Mucosa of descending colon (tissue), 3 donors: ENCODE measurements around the gene OR4C11. TPM values are rescaled to one million over a fixed set of nuclear protein-coding genes. Genes with fewer than 3 reads are reported as not detected.

Experiments
- ATAC-seq: fragments of 200-7000 bp; cut with Tn5 transposase; one replicate; pipeline ENCODE4 v1.9.1; 2020; ENCODE audit warnings: mild to moderate bottlenecking, moderate library complexity
- DNase-seq, 3 donors: peaks; one replicate each; pipeline ENCODE4 v3.0.0-alpha.2; 2020
- H3K36me3 ChIP-seq: fragments of 200-600 bp; one replicate; pipeline ENCODE4 v1.8.0; 2021; ENCODE audit warnings: low read depth, mild to moderate bottlenecking
- H3K4me1 ChIP-seq: fragments of 200-600 bp; one replicate; pipeline ENCODE4 v1.8.0; 2021; ENCODE audit warnings: low read depth, mild to moderate bottlenecking
- H3K4me3 ChIP-seq: fragments of 200-600 bp; one replicate; pipeline ENCODE4 v1.8.0; 2021; ENCODE audit warnings: mild to moderate bottlenecking
- H3K9me3 ChIP-seq: fragments of 200-600 bp; one replicate; pipeline ENCODE4 v1.8.0; 2021; ENCODE audit warnings: mild to moderate bottlenecking
- intact Hi-C, 2 donors: fragments of 100-400 bp; cut with DNase I in 1 of 2; cut with micrococcal nuclease in 1 of 2; formaldehyde crosslinking; loops; one replicate each; pipeline versions ENCODE4 v1.11.0 to v1.11.1; 2022; cut with DNase I, micrococcal nuclease
- long read RNA-seq, 2 donors: library from polyadenylated mRNA; unstranded; transcript quantifications; one replicate each; pipeline ENCODE4 v2.0.0, GENCODE V29; 2019 to 2021
- total RNA-seq, 3 donors: library from RNA; stranded (reverse); fragmentation: NEBNext Ultra II Directional in 2 of 3; extraction: Animal tissue kit (Norgen Biotek cat#: 25700) in 2 of 3; gene quantifications; one replicate each; pipeline versions ENCODE4 v1.2.1 to v1.2.4, GENCODE V29; 2021 to 2023
- TF ChIP-seq, protein P1 (sequence below): fragments of 200-600 bp; IDR thresholded peaks from one replicate; pipeline ENCODE4 v1.8.0; 2022; ENCODE audit warnings: antibody characterized with exemption, mild to moderate bottlenecking
- donor health status: DM: no; HTN: no; CAD: no; lungs with moderate emphysema.
- donor health status: DM: no; HTN: no; CAD: no.
- donor health status: DM: no; HTN: yes; CAD: no.

OR4C11 gene, protein sequence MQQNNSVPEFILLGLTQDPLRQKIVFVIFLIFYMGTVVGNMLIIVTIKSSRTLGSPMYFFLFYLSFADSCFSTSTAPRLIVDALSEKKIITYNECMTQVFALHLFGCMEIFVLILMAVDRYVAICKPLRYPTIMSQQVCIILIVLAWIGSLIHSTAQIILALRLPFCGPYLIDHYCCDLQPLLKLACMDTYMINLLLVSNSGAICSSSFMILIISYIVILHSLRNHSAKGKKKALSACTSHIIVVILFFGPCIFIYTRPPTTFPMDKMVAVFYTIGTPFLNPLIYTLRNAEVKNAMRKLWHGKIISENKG
- total RNA-seq: not detected
- long read RNA-seq, donor 1: 0 reads
- long read RNA-seq, donor 2: 0 reads

DNA sequence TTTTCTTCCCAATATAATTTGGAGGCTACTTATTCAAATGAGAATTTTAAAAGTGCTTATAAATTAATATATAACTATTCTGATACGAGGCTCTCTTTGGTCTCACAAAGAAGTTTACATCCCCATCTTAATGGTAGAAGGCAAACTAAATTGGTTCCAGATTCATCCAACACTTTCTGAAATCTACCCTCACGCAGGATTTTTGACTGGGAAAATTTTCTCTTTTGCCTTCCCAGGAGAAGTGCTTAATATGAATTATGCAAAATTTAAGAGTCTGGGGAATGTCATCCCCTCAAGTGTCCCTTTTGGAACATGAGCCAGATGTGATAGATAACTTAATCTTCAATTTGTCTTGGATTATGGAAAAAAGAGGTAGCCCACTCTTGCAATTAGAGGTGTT is at the start of gene OR4C11:
Gene OR4C11, minus strand, starts transcription at position 101 of the 400 bp plus-strand sequence. CDS start 3,272 bp downstream, outside the sequence.
- H3K9me3 ChIP-seq: peaks cover 45% of the 10 kb centered on the region
- no peaks in the 10 kb centered on the region for H3K4me1 ChIP-seq
- no peaks in the 10 kb centered on the region for H3K36me3 ChIP-seq
- DNase-seq: no peak
- no peak within 1 kb of the TSS for H3K4me3 ChIP-seq
- TF ChIP-seq, protein P1, sequence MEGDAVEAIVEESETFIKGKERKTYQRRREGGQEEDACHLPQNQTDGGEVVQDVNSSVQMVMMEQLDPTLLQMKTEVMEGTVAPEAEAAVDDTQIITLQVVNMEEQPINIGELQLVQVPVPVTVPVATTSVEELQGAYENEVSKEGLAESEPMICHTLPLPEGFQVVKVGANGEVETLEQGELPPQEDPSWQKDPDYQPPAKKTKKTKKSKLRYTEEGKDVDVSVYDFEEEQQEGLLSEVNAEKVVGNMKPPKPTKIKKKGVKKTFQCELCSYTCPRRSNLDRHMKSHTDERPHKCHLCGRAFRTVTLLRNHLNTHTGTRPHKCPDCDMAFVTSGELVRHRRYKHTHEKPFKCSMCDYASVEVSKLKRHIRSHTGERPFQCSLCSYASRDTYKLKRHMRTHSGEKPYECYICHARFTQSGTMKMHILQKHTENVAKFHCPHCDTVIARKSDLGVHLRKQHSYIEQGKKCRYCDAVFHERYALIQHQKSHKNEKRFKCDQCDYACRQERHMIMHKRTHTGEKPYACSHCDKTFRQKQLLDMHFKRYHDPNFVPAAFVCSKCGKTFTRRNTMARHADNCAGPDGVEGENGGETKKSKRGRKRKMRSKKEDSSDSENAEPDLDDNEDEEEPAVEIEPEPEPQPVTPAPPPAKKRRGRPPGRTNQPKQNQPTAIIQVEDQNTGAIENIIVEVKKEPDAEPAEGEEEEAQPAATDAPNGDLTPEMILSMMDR: no peak
- ATAC-seq: no peak
- intact Hi-C loops: no loop called here

DNA sequence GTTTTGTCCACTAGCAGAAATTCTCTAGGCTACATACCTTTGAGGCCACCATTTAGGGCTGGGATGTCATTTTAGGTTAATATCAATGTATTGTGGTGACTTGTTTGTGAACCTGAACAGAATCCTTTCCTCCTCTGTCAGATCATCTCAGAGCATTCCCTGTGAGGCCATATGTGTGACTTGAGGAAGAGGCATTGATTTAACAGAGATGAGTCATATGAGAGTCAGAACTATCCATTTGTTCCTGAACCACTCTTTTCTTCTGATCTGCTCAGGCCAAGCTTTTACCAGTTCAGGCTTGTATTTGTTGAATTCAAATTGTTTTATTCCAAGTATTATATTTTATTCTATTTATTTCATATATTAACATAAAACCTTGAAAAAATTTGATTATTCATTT is 47.7 kb upstream of the OR4C11 start:
- Histone ChIP-seq H3K36me3 (no peaks in the 10 kb centered on the region), H3K9me3 (peaks cover 29% of the 10 kb centered on the region), H3K4me1 (no peaks in the 10 kb centered on the region), H3K4me3 (no peak overlapping the region)
- ATAC-seq (no peak), DNase-seq (no peak)
- intact Hi-C loops: no loop called here
- TF ChIP-seq, protein P1: no peak

DNA sequence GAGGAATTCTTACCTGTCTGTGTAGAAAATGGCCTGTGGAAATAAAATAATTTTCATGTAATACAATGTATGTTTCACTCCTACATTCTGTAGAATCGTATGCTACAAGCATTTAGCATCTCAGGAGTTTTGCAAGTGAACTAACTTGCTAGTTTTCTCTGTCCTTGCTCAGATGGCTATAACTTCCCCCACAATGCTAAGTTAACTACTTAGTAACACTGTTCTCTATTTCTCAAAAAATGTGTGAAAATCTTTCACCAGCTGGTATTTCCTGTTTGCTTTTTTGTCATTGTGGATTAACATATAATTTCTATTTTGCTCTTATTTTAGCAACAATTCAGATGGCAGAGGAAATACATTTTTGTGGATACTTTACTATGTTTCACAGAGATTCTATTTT is 45.1 kb upstream of the OR4C11 start:
- intact Hi-C loops: no loop called here
- TF ChIP-seq, protein P1: no peak
- no peaks in the 10 kb centered on the region for H3K36me3 ChIP-seq
- H3K4me1 ChIP-seq: no peaks in the 10 kb centered on the region
- DNase-seq (no peak), ATAC-seq (no peak)
- peaks cover 45% of the 10 kb centered on the region for H3K9me3 ChIP-seq
- no peak overlapping the region for H3K4me3 ChIP-seq

DNA sequence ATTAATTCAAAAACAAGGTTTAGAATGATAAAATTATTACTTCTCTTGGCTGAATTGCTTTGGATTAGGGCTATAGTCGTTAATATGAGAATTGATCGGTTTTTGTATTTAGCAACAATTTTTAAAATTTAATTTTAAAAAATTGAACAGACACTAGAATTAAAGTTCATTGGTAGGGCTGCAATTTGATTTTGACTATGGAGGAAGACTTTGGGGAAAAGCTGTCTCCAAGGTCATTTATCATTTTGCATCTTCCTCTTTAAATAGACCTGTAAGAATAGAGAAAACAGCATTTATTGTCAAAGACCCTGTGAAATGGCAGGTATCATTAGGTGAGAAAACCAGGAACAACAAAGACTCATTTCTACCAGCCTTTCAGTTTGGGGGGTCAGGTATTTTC is 40.6 kb upstream of the OR4C11 start, which contains the start of gene OR4S2:
Gene OR4S2, plus strand, starts transcription at position 301 of the 400 bp plus-strand sequence. CDS start 2,577 bp downstream, outside the sequence.
- peaks cover 51% of the 10 kb centered on the region for H3K9me3 ChIP-seq
- intact Hi-C loops: no loop called here
- no peaks in the 10 kb centered on the region for H3K4me1 ChIP-seq
- H3K36me3 ChIP-seq: no peaks in the 10 kb centered on the region
- DNase-seq (no peak), ATAC-seq (no peak)
- TF ChIP-seq, protein P1: no peak
- H3K4me3 ChIP-seq: no peak within 1 kb of the TSS

DNA sequence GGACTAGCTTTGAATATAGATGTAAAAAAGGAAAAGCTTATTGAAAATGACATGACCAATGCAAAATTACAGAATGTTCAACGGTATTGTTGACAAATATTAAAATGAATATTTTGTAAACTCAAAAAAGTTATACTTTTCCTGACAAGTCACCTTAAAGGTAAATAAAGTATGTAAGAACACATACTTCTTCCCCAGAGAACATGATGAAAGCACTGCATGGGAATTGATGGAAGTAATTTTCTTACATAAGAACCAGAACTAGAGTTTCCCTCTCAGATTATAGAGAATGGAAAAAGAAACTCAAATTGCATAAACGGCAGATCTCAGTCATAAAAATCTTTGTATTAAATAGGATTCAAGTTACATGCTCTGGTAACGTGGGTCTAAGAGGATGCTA is 27.4 kb upstream of the OR4C11 start, which contains the start of gene OR4P4:
Gene OR4P4, plus strand, starts transcription at position 301 of the 400 bp plus-strand sequence.
- no peaks in the 10 kb centered on the region for H3K4me1 ChIP-seq
- DNase-seq (no peak), ATAC-seq (no peak)
- intact Hi-C loops: no loop called here
- H3K9me3 ChIP-seq: peaks cover 48% of the 10 kb centered on the region
- H3K36me3 ChIP-seq: no peaks in the 10 kb centered on the region
- TF ChIP-seq, protein P1: no peak
- no peak within 1 kb of the TSS for H3K4me3 ChIP-seq
